ENCODE measurements around the gene RRAD.

DNA sequence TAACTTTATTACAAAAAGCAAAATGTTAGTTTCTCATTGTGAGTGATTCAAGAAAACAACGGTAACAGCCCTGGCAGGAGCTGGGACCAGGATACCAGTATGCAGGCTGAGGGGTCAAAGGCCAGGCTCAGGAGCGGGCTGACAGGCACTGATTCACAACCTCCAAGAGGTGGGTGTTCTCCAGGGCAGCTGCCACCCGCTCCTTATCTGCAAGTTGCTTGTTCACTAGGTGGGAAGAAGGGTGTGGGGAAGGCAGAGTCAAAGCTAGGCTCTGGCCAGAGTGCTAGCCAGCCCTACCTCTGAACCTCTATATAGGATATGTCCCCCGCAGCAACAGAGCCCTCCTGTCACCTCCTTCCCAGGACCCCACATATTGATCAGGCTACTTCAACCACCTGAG lies 6.7 kb upstream of the RRAD start:
- TF ChIP-seq SP1 (IDR thresholded peaks at IDR 0.05) (no peak), FOXK2 (IDR thresholded peaks at IDR 0.05) (no peak), TARDBP (IDR thresholded peaks at IDR 0.05) (no peak), HDGF (IDR thresholded peaks at IDR 0.05; ENCODE audit: borderline replicate concordance) (no peak)
- TF ChIP-seq, protein P1, sequence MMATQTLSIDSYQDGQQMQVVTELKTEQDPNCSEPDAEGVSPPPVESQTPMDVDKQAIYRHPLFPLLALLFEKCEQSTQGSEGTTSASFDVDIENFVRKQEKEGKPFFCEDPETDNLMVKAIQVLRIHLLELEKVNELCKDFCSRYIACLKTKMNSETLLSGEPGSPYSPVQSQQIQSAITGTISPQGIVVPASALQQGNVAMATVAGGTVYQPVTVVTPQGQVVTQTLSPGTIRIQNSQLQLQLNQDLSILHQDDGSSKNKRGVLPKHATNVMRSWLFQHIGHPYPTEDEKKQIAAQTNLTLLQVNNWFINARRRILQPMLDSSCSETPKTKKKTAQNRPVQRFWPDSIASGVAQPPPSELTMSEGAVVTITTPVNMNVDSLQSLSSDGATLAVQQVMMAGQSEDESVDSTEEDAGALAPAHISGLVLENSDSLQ (IDR thresholded peaks at IDR 0.05), result no peak

Measured in HEK293T (cell line).